HG03520 (cell line): ENCODE results near the gene EFEMP2.
A peak's percentile ranks its signal among the peaks of the same experiment; 100 is the strongest.
"Not testable (repeated sequence)": the region's sequence is repeated elsewhere in the genome, so short reads cannot be mapped to it uniquely, and the experiment has no call there.

Source experiments
- ATAC-seq: cut with Tn5 transposase; IDR thresholded peaks from one replicate; pipeline ENCODE4 v1.9.1; 2021; ENCODE audit warnings: mild to moderate bottlenecking, moderate library complexity; ENCODE audit not compliant: unreplicated experiment

EFEMP2 gene

GRCh38 chr11:65833297-65834030, 39.1 kb downstream of the EFEMP2 start, which contains the start of gene SNX32:
Gene SNX32, plus strand, starts transcription at chr11:65833963. Its CDS starts 103 bp downstream, at chr11:65834066.
- peak; percentile 85 for ATAC-seq

DNA sequence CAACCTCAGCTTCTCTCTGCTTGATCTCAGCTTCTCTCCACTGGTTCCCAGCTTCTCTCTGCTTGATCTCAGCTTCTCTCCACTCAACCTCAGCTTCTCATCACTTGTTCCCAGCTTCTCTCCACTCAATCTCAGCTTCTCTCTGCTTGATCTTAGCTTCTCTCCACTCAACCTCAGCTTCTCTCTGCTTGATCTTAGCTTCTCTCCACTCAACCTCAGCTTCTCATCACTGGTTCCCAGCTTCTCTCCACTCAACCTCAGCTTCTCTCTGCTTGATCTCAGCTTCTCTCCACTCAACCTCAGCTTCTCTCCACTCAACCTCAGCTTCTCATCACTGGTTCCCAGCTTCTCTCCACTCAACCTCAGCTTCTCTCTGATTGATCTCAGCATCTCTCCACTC, 40.4 kb downstream of the EFEMP2 start:
- not testable (repeated sequence) for ATAC-seq

- no peak for ATAC-seq
These were observed 43.1 kb downstream of the EFEMP2 start for GRCh38 chr11:65829459-65829858.

- ATAC-seq: no peak
These were observed 45.4 kb downstream of the EFEMP2 start for GRCh38 chr11:65826984-65827735.

GRCh38 chr11:65822776-65823528, 49.6 kb downstream of the EFEMP2 start:
- no peak for ATAC-seq

DNA sequence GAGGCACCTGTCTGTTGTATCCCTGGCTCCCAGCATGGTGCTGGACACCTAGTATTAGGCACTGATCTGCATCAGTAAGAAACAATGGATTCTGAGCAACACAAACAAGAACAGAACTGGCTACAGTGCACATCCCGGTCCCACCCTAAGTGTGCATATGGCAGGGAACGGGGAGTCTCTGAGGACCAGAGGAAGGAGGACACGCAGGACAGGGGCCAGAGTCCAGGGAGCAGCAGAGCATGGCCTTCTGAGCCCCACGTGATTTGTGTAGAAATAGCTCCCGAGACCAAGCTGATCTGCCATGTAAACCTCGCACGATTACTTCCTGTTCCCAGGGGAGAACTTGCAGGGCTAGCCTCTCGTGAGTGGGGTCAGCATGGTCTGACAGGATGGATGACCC, 51.5 kb downstream of the EFEMP2 start:
- no peak for ATAC-seq

GRCh38 chr11:65817835-65818680, 54.5 kb downstream of the EFEMP2 start:
- peak; percentile 82 for ATAC-seq

GRCh38 chr11:65817312-65817834, 55.2 kb downstream of the EFEMP2 start:
- no peak for ATAC-seq

DNA sequence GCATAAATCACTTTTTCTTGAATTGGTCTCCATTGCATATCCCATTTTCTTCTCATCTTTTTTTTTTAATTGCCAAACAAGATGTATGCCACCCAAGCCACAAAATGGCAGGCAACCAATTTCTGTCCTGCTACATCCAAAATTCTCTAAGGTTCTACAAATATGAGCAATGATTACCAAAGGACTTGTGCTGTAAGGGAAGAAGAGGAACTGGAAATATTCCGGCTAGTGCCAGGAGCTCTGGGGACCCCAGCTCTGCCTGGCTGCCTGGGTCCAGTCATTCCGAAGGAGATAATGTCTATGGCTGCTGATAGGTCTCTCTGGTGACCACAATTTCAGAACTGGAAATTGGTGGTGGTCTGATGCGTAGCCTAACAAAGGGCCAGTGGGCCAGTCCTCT, 55.9 kb downstream of the EFEMP2 start:
- ATAC-seq: no peak
